ENCODE results near the gene PRSS2.

DNA sequence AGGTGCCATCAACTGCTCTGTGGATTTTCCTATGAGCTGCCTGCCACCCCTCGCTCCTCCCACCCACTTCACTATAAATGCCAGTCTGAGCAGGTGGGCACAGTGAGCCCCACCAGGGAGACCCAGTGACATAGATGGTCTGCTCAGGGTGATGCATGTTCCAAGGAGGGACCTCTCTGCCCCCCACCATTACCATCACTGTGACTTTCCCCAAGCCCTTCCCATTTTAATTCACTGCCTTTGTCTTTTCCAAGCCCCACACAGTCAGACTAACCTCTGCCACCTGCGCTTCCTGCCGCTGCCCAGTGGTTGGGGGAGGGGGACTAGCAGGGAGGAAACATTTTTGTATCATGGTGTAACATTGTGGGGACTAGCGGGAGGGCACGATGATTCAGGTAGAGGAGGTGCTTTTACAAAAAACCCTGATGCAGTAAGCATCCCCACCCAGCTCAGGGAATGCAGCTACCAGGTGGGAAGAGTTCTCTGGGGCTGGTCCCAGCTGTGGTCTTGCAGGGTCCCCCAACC is 24.6 kb downstream of the PRSS2 start:
- no peak for TF ChIP-seq CTCF (IDR thresholded peaks at IDR 0.05)
- TF ChIP-seq POLR2A (IDR thresholded peaks at IDR 0.05) = no peak

Measured in testis (tissue), 2 donors.